A549 (cell line): ENCODE measurements around the gene NT5C. TPM values are rescaled to one million over a fixed set of nuclear protein-coding genes. Genes with fewer than 3 reads are reported as not detected.

ENCODE experiments used
- ATAC-seq, 2 experiments: fragments of 200-7000 bp in 1 of 2; fragments of >200 bp in 1 of 2; cut with Nextera tagmentation in 1 of 2; cut with Tn5 transposase in 1 of 2; 3 replicates each; pipeline versions ENCODE4 v1.8.0 to v1.9.1; 2018 to 2020; ENCODE audit warnings: mild to moderate bottlenecking in 1 of 2, moderate library complexity in 1 of 2
- CTCF ChIA-PET: fragments of 300-600 bp; sonication (Branson Sonifier 250); formaldehyde crosslinking; extraction: SDS; loops from one replicate; lab custom pipeline; 2021; ENCODE audit warnings: antibody characterized with exemption, inconsistent platforms; lab: Yijun Ruan, JAX
- POLR2A ChIA-PET: fragments of 350-600 bp; formaldehyde crosslinking; extraction: SDS; loops from one replicate; lab custom pipeline; 2021; ENCODE audit warnings: antibody characterized with exemption, inconsistent platforms; lab: Yijun Ruan, JAX
- DNase-seq, 2 experiments: peaks; one replicate each; pipeline versions ENCODE4 v3.0.0 to v3.0.0-alpha.2; 2011 to 2016; ENCODE audit warnings: low read depth in 1 of 2, low spot score in 1 of 2
- FAIRE-seq: peaks from 2 replicates; lab custom pipeline; 2011; peaks lifted over from hg19 to GRCh38; lab: Jason Lieb, UNC
- H3K27ac ChIP-seq, 2 experiments: fragments of >200 bp; sonication (Bioruptor Twin); formaldehyde crosslinking; 3 replicates each; pipeline ENCODE4 v1.5.1; 2016 to 2017
- H3K4me1 ChIP-seq: fragments of >200 bp; sonication (Bioruptor Twin); formaldehyde crosslinking; 3 replicates; pipeline ENCODE4 v1.6.1; 2016
- H3K4me2 ChIP-seq: fragments of >200 bp; sonication (Bioruptor Twin); formaldehyde crosslinking; 3 replicates; pipeline ENCODE4 v1.6.1; 2016
- H3K4me3 ChIP-seq: fragments of >200 bp; sonication (Bioruptor Twin); formaldehyde crosslinking; 3 replicates; pipeline ENCODE4 v1.5.1; 2016
- H3K9me3 ChIP-seq: fragments of >200 bp; sonication (Bioruptor Twin); formaldehyde crosslinking; 3 replicates; pipeline ENCODE4 v1.6.1; 2016
- BHLHE40 ChIP-seq: IDR thresholded peaks from 2 replicates; pipeline ENCODE4 v1.6.1; 2012; ENCODE audit warnings: low read depth, low read length, inconsistent platforms
- CHD2 ChIP-seq: fragments of 150-350 bp; IDR thresholded peaks from 2 replicates; pipeline ENCODE4 v1.6.1; 2014; ENCODE audit warnings: low read length; ENCODE audit not compliant: partially characterized antibody
- EHF ChIP-seq: fragments of 250-450 bp; sonication (Bioruptor Pico); IDR thresholded peaks from 2 replicates; pipeline ENCODE4 v1.5.0; 2020; ENCODE audit warnings: mild to moderate bottlenecking
- FOSL2 ChIP-seq, 2 experiments: fragments of 450-650 bp in 1 of 2; fragments of >200 bp in 1 of 2; sonication (Bioruptor Twin) in 1 of 2; formaldehyde crosslinking; IDR thresholded peaks; 2 replicates each; pipeline versions ENCODE4 v1.5.0 to v1.6.1; 2016 to 2020; ENCODE audit warnings: mild to moderate bottlenecking in 1 of 2, moderate library complexity in 1 of 2
- GATA3 ChIP-seq: IDR thresholded peaks from 2 replicates; pipeline ENCODE4 v1.6.1; 2012; ENCODE audit warnings: borderline replicate concordance
- HDAC2 ChIP-seq: fragments of 200-600 bp; sonication (generic); IDR thresholded peaks from 2 replicates; pipeline ENCODE4 v1.6.1; 2016
- HEYL ChIP-seq: fragments of 250-450 bp; sonication (Bioruptor Pico); IDR thresholded peaks from 2 replicates; pipeline ENCODE4 v1.8.0; 2021; ENCODE audit warnings: mild to moderate bottlenecking, moderate library complexity
- HOXB13 ChIP-seq: fragments of 250-450 bp; sonication (Bioruptor Pico); IDR thresholded peaks from 2 replicates; pipeline ENCODE4 v1.5.0; 2020; ENCODE audit warnings: low read depth, mild to moderate bottlenecking, moderate library complexity
- JUN ChIP-seq, 2 experiments: fragments of >200 bp; sonication (Bioruptor Twin); formaldehyde crosslinking; IDR thresholded peaks; 2 replicates in 1 of 2; 3 replicates in 1 of 2; pipeline ENCODE4 v1.6.1; 2016 to 2017
- KDM5A ChIP-seq: fragments of 200-600 bp; sonication (generic); IDR thresholded peaks from 2 replicates; pipeline ENCODE4 v1.6.1; 2016; ENCODE audit warnings: antibody characterized with exemption, mild to moderate bottlenecking
- MAFK ChIP-seq: fragments of 450-650 bp; IDR thresholded peaks from 2 replicates; pipeline ENCODE4 v1.6.1; 2014; ENCODE audit not compliant: partially characterized antibody
- NFE2L2 ChIP-seq: fragments of 150-350 bp; conservative IDR thresholded peaks from 2 replicates; pipeline ENCODE4 v1.6.1; 2014; ENCODE audit warnings: low read length
- PHF8 ChIP-seq: fragments of 200-600 bp; sonication (generic); IDR thresholded peaks from 2 replicates; pipeline ENCODE4 v1.6.1; 2016; ENCODE audit warnings: low read depth, mild to moderate bottlenecking, antibody characterized with exemption, moderate library complexity, borderline replicate concordance
- POLR2A ChIP-seq: IDR thresholded peaks from 2 replicates; pipeline ENCODE4 v1.6.1; 2012; ENCODE audit warnings: mild to moderate bottlenecking, low read length
- POLR2AphosphoS2 ChIP-seq: conservative IDR thresholded peaks from 2 replicates; pipeline ENCODE4 v1.6.1; 2012; ENCODE audit warnings: low read length, improper control_type of control experiment, inconsistent platforms
- RCOR1 ChIP-seq: fragments of 150-350 bp; IDR thresholded peaks from 2 replicates; pipeline ENCODE4 v1.6.1; 2014; ENCODE audit warnings: antibody characterized with exemption, low read length, low read depth
- RFX5 ChIP-seq: fragments of 450-650 bp; IDR thresholded peaks from 2 replicates; pipeline ENCODE4 v1.7.1; 2014; ENCODE audit warnings: antibody characterized with exemption, mild to moderate bottlenecking, moderate library complexity
- TP53 ChIP-seq: fragments of 250-450 bp; sonication (Bioruptor Pico); IDR thresholded peaks from 2 replicates; pipeline ENCODE4 v1.5.0; 2021; ENCODE audit warnings: mild to moderate bottlenecking, moderate library complexity
- ZSCAN20 ChIP-seq: fragments of 250-450 bp; sonication (Bioruptor Pico); IDR thresholded peaks from 2 replicates; pipeline ENCODE4 v1.8.0; 2022; ENCODE audit warnings: mild to moderate bottlenecking, moderate library complexity
- WGBS: methylation state at CpG from one replicate; pipeline ENCODE4 v1.1.6; 2017; ENCODE audit errors: missing lambda C conversion rate; 5-methylcytosine and 5-hydroxymethylcytosine counted together
- polyA plus RNA-seq, 4 experiments: library from polyadenylated mRNA; depleted of rRNA in 3 of 4; stranded (reverse); fragments of >200 nt; fragmentation: RNase III in 1 of 4; extraction: RNeasy Plus Mini Kit Qiagen cat#74134 plus additional on column Dnase treatment in 1 of 4; gene quantifications; 2 replicates in 3 of 4; 3 replicates in 1 of 4; pipeline ENCODE4 v1.2.3, GENCODE V29; 2011 to 2017
- TF ChIP-seq, protein P1 (sequence below): IDR thresholded peaks from 2 replicates; pipeline ENCODE4 v1.6.1; 2012

Gene NT5C
- polyA plus RNA-seq, 2 of the 4 experiments (the other 2 are of a cell fraction) = 73.7 to 91.4 TPM

- TF ChIP-seq HEYL (CRISPR knock-in tag) (no peak), NFE2L2 (no peak), PHF8 (no peak), TP53 (CRISPR knock-in tag) (no peak), BHLHE40 (no peak)
- TF ChIP-seq, protein P1, sequence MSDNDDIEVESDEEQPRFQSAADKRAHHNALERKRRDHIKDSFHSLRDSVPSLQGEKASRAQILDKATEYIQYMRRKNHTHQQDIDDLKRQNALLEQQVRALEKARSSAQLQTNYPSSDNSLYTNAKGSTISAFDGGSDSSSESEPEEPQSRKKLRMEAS = peak; percentile 31
These were observed 44.4 kb downstream of the NT5C start (continued) for GRCh38 chr17:75087182-75087557.

GRCh38 chr17:75086496-75087181 lies 44.9 kb downstream of the NT5C start:
- ChIA-PET POLR2A (interaction anchor here (1.4 to 2.8 kb wide), 5 partner anchors 8 to 99 kb away, joined by 3 to 35 read pairs (median 18); partner anchors contain the start of gene CDR2L), CTCF (interaction anchor here (1.5 to 81.8 kb wide), 5 partner anchors 16 to 115 kb away, joined by 3 to 3429 read pairs (median 94); partner anchors contain the start of genes ARMC7, NT5C and SUMO2)
- Histone ChIP-seq H3K4me2 (peak overlapping the region; percentile 92), H3K4me3 (peak overlapping the region; percentile 67), H3K9me3 (no peaks in the 10 kb centered on the region), H3K4me1 (peaks cover 69% of the 10 kb centered on the region), H3K27ac (peak overlapping the region; percentile 95 to 96)
- DNase-seq (peak in 1 of 2 experiments; percentile 54), FAIRE-seq (no peak), ATAC-seq (no peak)
- WGBS = 46% methylated on average over 15 of the region's 15 CpGs
- TF ChIP-seq TP53 (CRISPR knock-in tag) (no peak), HOXB13 (CRISPR knock-in tag) (peak; percentile 12; the same call in 1 of the 2 replicates), EHF (CRISPR knock-in tag) (0 out of 2 replicates have a peak, but pooled peaks have one; percentile 11)

DNA sequence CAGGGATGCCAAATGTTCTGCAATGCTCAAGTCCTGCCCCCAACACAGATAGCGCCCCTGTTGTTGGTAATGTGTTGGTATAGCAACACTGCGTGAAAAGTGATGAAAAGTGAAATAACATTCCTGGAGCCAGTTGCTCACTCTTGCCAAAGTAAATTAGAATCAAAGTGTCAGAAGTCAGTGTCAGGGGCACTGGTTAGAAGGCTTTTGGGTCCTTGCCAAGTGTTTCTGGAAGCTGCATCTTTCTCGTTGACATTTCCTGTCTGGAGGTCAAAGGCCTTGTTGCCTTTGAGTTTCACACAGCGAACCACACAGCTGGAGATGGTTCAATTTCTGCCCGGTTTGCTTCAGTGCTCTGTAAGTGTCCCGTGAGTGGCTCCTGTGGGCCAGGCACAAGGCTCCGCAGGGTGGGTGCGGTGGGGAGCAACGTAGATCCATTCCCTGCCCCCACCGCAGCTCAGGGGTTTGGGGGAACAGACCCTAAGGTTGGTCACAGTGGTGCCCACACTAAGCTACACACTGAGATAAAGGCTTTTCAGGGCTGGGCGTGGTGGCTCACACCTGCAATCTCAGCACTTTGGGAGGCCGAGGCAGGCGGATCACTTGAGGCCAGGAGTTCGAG lies 47.4 kb downstream of the NT5C start:
- peak overlapping the region; percentile 53 for H3K4me2 ChIP-seq
- ATAC-seq (no peak), DNase-seq (peak in 1 of 2 experiments; percentile 78), FAIRE-seq (no peak)
- no peak overlapping the region for H3K4me3 ChIP-seq
- 51% methylated on average over 14 of the region's 14 CpGs for WGBS
- TF ChIP-seq MAFK (peak; percentile 25), RCOR1 (no peak), CHD2 (no peak), POLR2AphosphoS2 (no peak), KDM5A (no peak), JUN (IDR thresholded peaks at IDR 0.05) (0 out of 5 replicates have a peak, but pooled peaks of 1 of the 2 experiments have one; percentile 22), HDAC2 (no peak), POLR2A (no peak), ZSCAN20 (CRISPR knock-in tag) (no peak), RFX5 (0 out of 2 replicates have a peak, but pooled peaks have one; percentile 4)
- H3K27ac ChIP-seq = peak overlapping the region; percentile 45 to 83; a peak in 5 of 6 replicates
- POLR2A ChIA-PET = interaction anchor here (1.1 kb wide), 1 partner anchor 11 kb away, joined by 3 read pairs; no protein-coding TSS in a partner anchor
- no peaks in the 10 kb centered on the region for H3K9me3 ChIP-seq
- H3K4me1 ChIP-seq = peaks cover 56% of the 10 kb centered on the region
- CTCF ChIA-PET = interaction anchor here (0.8 to 81.8 kb wide), 6 partner anchors 8 to 91 kb away, joined by 3 to 3429 read pairs (median 50); partner anchors contain the start of genes ARMC7 and NT5C

DNA sequence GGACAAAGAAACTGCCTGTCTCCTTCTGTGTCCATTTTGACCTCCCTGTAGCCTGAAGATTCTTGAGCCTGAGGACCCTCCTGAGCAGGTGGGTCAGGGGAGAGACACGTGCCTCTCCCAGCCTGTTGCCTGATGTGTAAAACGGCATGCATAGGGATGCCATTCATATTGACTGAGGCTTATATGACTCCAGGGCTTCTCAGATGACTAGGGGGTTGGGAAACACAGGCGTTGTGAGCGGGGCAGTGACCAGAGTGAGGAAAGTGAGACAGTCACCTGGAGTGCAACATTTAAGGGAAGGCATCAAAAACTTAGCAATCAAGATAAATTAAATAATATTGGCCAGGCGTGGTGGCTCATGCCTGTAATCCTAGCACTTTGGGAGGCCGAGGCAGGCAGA lies 48.9 kb downstream of the NT5C start:
- WGBS = 84% methylated on average over 6 of the region's 6 CpGs
- ChIA-PET CTCF (interaction anchor here (2.3 to 81.8 kb wide), 4 partner anchors 13 to 119 kb away, joined by 10 to 3429 read pairs (median 158); partner anchors contain the start of genes ARMC7 and NT5C), POLR2A (no interaction called here)
- H3K4me3 ChIP-seq = no peak overlapping the region
- FAIRE-seq (no peak), DNase-seq (no peak), ATAC-seq (no peak)
- no peak for TF ChIP-seq TP53 (CRISPR knock-in tag)
- TF ChIP-seq FOSL2 (IDR thresholded peaks at IDR 0.05) = no peak
- TF ChIP-seq FOSL2 (CRISPR knock-in tag; IDR thresholded peaks at IDR 0.05) = no peak
- TF ChIP-seq GATA3 = no peak
- TF ChIP-seq MAFK = no peak
- TF ChIP-seq, protein P1 = no peak
- H3K4me1 ChIP-seq = peaks cover 63% of the 10 kb centered on the region
- no peak overlapping the region for H3K4me2 ChIP-seq
- no peaks in the 10 kb centered on the region for H3K9me3 ChIP-seq
- H3K27ac ChIP-seq = peak overlapping the region in 1 of 2 experiments; percentile 51; a peak in 3 of 6 replicates
